K562 (cell line): ENCODE measurements around the gene USP13. TPM values are rescaled to one million over a fixed set of nuclear protein-coding genes. Genes with fewer than 3 reads are reported as not detected.

Experiments used
- GATA2 ChIP-seq: sonication (generic); formaldehyde crosslinking; IDR thresholded peaks from 2 replicates; pipeline ENCODE4 v1.4.0; 2020; ENCODE audit warnings: mild to moderate bottlenecking, missing genetic modification reagents
- KDM5B ChIP-seq: fragments of 200-600 bp; sonication (generic); IDR thresholded peaks from 2 replicates; pipeline ENCODE4 v1.6.1; 2012; ENCODE audit warnings: low read depth, mild to moderate bottlenecking, moderate library complexity, low read length, control low read depth, inconsistent platforms; ENCODE audit not compliant: insufficient replicate concordance
- SMARCA5 ChIP-seq: fragments of 450-650 bp; IDR thresholded peaks from 2 replicates; pipeline ENCODE4 v1.6.1; 2016
- STAT5A ChIP-seq: IDR thresholded peaks from 2 replicates; pipeline ENCODE4 v1.6.1; 2012; ENCODE audit warnings: low read length, inconsistent platforms, borderline replicate concordance
- TCFL5 ChIP-seq: fragments of 250-450 bp; sonication (Bioruptor Pico); conservative IDR thresholded peaks from 2 replicates; pipeline ENCODE4 v1.6.1; 2021; ENCODE audit warnings: mild to moderate bottlenecking, moderate library complexity, matching md5 sums
- TSC22D4 ChIP-seq: fragments of 450-650 bp; IDR thresholded peaks from 2 replicates; pipeline ENCODE4 v1.6.1; 2016; ENCODE audit warnings: missing genetic modification characterization, missing biosample characterization, control low read depth
- XRCC4 ChIP-seq: IDR thresholded peaks from one replicate; pipeline ENCODE4 v1.6.1; 2011; ENCODE audit not compliant: insufficient read depth, insufficient read length; ENCODE audit errors: extremely low read depth
- ZNF146 ChIP-seq: IDR thresholded peaks from one replicate; pipeline ENCODE4 v1.6.1; 2018; ENCODE audit warnings: missing compliant biosample characterization; ENCODE audit not compliant: unreplicated experiment
- ZNF184 ChIP-seq: sonication (generic); formaldehyde crosslinking; IDR thresholded peaks from 2 replicates; pipeline ENCODE4 v1.5.0; 2020; ENCODE audit warnings: missing genetic modification reagents
- polyA plus RNA-seq, 8 experiments: library from polyadenylated mRNA; depleted of rRNA in 4 of 8; stranded (reverse) in 5 of 8; unstranded in 3 of 8; fragments of >200 nt; fragmentation: Nextera tagmentation in 2 of 8; fragmentation: Illumina TruSeq in 1 of 8; extraction: Ambion mirVana in 2 of 8; extraction: Trizol in 1 of 8; gene quantifications; 2 replicates each; pipeline versions ENCODE4 v1.2.1 to v1.2.3, GENCODE V29; 2011 to 2014; ENCODE audit warnings: inconsistent platforms in 1 of 8, missing spikeins in 1 of 8
- total RNA-seq, 7 experiments: library from RNA; depleted of rRNA in 6 of 7; stranded (reverse); fragments of >200 nt in 6 of 7; fragmentation: Illumina TruSeq in 2 of 7; extraction: Trizol in 2 of 7; gene quantifications; 2 replicates each; pipeline versions ENCODE4 v1.2.1 to v1.2.3, GENCODE V29; 2011 to 2021; ENCODE audit warnings: low replicate concordance in 1 of 7
- TF ChIP-seq, protein P1 (sequence below), 2 experiments: fragments of 150-350 bp in 1 of 2; IDR thresholded peaks; 2 replicates each; pipeline ENCODE4 v1.6.1; 2012 to 2016; ENCODE audit warnings: low read depth in 2 of 2, low read length in 2 of 2, mild to moderate bottlenecking in 1 of 2, moderate library complexity in 1 of 2

The USP13 gene
- total and polyA plus RNA-seq, 9 of the 15 experiments (the other 6 are each of a cell fraction or from before 2014, with no cell fraction given), result 0.11 to 2.3 (median 0.51) TPM

DNA sequence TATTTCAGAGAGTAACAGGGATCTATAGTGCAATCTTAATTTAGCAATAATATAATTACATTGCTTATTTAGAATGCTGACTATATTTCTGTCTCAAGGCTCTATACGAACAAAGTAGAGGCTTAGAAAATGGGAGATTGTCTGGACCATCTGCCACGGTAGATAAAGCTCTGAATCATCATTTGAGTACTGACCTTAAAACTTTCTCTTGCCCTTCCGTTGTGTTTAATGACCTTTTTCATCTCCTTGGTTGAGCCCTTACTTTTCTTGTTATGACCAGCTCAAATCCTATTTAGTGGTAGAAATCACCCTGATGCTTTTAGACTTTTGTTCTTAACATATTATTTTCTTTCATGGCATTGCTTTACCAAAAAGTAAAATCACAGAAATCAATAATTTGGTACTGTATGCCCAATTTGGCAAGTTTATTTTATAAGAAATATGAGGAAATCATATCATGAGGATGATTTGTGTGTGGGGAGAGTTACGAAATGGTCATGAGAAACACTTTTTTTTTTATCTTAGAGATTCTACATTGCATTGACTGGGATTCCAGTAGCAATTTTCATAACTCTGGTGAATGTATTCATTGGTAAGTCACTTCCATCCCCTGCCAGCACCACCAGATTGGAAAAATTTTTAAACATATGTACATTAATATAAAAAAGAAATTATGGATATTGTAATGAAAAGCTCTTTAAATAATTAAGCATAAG is 37.2 kb upstream of the USP13 start (continued):
- TF ChIP-seq TSC22D4 (tag) (no peak), GATA2 (CRISPR knock-in tag) (peak; percentile 46; the same call in 1 of the 2 replicates), SMARCA5 (no peak), STAT5A (peak; percentile 79; the same call in 1 of the 2 replicates), XRCC4 (no peak), KDM5B (no peak), ZNF184 (CRISPR knock-in tag) (no peak), TCFL5 (CRISPR knock-in tag) (no peak), ZNF146 (CRISPR knock-in tag) (no peak)
- TF ChIP-seq, protein P1, sequence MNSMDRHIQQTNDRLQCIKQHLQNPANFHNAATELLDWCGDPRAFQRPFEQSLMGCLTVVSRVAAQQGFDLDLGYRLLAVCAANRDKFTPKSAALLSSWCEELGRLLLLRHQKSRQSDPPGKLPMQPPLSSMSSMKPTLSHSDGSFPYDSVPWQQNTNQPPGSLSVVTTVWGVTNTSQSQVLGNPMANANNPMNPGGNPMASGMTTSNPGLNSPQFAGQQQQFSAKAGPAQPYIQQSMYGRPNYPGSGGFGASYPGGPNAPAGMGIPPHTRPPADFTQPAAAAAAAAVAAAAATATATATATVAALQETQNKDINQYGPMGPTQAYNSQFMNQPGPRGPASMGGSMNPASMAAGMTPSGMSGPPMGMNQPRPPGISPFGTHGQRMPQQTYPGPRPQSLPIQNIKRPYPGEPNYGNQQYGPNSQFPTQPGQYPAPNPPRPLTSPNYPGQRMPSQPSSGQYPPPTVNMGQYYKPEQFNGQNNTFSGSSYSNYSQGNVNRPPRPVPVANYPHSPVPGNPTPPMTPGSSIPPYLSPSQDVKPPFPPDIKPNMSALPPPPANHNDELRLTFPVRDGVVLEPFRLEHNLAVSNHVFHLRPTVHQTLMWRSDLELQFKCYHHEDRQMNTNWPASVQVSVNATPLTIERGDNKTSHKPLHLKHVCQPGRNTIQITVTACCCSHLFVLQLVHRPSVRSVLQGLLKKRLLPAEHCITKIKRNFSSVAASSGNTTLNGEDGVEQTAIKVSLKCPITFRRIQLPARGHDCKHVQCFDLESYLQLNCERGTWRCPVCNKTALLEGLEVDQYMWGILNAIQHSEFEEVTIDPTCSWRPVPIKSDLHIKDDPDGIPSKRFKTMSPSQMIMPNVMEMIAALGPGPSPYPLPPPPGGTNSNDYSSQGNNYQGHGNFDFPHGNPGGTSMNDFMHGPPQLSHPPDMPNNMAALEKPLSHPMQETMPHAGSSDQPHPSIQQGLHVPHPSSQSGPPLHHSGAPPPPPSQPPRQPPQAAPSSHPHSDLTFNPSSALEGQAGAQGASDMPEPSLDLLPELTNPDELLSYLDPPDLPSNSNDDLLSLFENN (IDR thresholded peaks at IDR 0.05; ENCODE audit: low read depth in 2 of 2, low read length in 2 of 2), result peak in 1 of 2 experiments; percentile 69; a peak in 1 of 4 replicates
